Measurements from ENCODE around the gene DGCR8.

DGCR8 gene

DNA sequence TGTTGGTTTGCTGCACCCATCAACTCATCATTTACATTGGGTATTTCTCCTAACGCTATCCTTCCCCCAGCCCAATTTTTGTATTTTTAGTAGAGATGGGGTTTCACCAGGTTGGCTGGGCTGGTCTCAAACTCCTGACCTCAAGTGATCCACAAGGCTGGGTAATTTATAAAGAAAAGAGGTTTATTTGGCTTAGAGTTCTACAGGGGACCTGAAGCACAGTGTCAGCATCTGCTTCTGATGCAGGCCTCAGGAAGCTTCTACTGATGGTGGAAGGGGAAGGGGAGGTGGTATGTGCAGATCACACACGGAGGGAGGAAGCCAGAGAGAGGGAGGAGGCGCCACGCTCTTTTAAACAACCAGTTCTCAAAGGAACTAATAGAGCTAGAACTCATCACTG is 33.3 kb upstream of the DGCR8 start:
- peaks cover 34 to 68% (median 67%) of the 10 kb centered on the region in 3 donors for H3K36me3 ChIP-seq
- H3K27ac ChIP-seq = no peak overlapping the region
- TF ChIP-seq, protein P1, sequence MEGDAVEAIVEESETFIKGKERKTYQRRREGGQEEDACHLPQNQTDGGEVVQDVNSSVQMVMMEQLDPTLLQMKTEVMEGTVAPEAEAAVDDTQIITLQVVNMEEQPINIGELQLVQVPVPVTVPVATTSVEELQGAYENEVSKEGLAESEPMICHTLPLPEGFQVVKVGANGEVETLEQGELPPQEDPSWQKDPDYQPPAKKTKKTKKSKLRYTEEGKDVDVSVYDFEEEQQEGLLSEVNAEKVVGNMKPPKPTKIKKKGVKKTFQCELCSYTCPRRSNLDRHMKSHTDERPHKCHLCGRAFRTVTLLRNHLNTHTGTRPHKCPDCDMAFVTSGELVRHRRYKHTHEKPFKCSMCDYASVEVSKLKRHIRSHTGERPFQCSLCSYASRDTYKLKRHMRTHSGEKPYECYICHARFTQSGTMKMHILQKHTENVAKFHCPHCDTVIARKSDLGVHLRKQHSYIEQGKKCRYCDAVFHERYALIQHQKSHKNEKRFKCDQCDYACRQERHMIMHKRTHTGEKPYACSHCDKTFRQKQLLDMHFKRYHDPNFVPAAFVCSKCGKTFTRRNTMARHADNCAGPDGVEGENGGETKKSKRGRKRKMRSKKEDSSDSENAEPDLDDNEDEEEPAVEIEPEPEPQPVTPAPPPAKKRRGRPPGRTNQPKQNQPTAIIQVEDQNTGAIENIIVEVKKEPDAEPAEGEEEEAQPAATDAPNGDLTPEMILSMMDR (IDR thresholded peaks at IDR 0.05) = no peak
- no peak for DNase-seq
- intact Hi-C loops (cut with DNase I; ENCODE audit: low total_unique reads) = no loop called here
- no peaks in the 10 kb centered on the region for H3K9me3 ChIP-seq
- H3K4me3 ChIP-seq = no peak overlapping the region
- H3K4me1 ChIP-seq = no peaks in the 10 kb centered on the region
- H3K27me3 ChIP-seq = no peaks in the 10 kb centered on the region

DNA sequence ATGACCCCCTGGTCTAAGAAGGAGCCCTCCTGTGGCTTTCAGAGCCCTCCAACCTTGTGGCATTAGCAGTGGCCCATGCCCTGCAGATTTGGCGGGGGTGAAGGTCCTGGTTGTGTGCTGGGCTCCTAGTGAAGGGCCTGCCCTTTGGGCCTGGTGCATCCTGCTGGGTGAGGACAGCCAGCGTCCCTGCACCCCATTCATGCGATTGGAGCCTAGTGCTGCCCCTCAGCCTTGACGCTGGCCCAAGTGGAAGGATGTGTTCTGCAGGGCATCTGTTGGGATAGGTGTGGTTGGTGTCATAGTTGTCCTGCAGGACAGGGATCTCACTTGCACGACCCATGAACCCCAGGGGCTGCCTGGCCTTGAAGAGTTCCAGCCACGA is 28.1 kb upstream of the DGCR8 start:
- TF ChIP-seq, protein P1 (IDR thresholded peaks at IDR 0.05) = no peak
- intact Hi-C loops (cut with DNase I; ENCODE audit: low total_unique reads) = no loop called here
- H3K9me3 ChIP-seq = no peaks in the 10 kb centered on the region
- H3K27ac ChIP-seq = no peak overlapping the region
- no peak for DNase-seq
- H3K4me3 ChIP-seq = no peak overlapping the region
- H3K4me1 ChIP-seq = no peaks in the 10 kb centered on the region
- no peaks in the 10 kb centered on the region for H3K27me3 ChIP-seq
- peaks cover 42 to 85% (median 70%) of the 10 kb centered on the region in 3 donors for H3K36me3 ChIP-seq

DNA sequence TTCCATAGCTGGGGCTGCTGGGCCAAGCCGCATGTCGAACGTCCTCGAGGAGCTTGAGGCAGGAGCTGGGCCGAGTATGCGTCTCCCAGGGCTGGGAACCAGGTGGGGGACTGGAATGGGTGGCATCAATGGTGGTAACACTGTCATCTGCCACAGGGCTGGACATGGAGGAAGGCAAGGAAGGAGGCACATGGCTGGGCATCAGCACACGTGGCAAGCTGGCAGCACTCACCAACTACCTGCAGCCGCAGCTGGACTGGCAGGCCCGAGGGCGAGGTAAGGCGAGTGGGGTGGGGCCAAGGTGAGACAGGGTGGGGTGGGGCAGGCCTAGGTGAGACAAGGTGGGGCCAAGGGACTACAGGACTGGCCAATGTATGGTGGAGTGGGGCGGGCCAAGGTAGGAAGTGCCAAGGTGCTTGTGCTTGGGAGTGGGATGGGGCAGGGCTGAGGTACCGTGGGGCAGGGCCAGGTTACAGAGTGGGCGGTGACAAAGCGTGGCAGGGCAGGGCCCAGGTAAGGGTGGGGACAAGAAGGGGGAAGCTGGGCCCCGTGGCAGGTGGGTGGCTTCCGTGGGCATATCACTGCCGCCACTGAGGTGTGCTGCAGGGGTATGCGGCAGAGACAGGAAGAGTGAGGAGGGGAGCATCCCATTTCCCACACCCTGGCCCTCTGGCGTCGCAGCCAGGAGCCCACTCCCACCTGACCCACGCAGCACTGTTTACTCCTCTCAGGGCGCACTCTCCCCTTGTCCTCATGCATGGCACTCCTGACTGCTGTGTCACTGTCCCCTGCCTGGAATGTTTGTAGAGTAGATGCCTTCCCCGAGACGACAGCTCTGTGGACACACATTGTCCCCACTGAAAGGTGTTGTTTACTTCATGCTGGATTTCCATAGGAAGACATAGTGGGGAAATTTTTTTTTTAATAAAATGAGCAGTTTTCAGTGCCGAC is 27.5 kb upstream of the DGCR8 start:
- no peaks in the 10 kb centered on the region for H3K27me3 ChIP-seq
- TF ChIP-seq, protein P1 (IDR thresholded peaks at IDR 0.05) = no peak
- H3K36me3 ChIP-seq = peaks cover 48 to 85% (median 71%) of the 10 kb centered on the region in 3 donors
- H3K9me3 ChIP-seq = no peaks in the 10 kb centered on the region
- intact Hi-C loops (cut with DNase I; ENCODE audit: low total_unique reads) = no loop called here
- no peaks in the 10 kb centered on the region for H3K4me1 ChIP-seq
- no peak overlapping the region for H3K4me3 ChIP-seq
- H3K27ac ChIP-seq = no peak overlapping the region
- no peak for DNase-seq

DNA sequence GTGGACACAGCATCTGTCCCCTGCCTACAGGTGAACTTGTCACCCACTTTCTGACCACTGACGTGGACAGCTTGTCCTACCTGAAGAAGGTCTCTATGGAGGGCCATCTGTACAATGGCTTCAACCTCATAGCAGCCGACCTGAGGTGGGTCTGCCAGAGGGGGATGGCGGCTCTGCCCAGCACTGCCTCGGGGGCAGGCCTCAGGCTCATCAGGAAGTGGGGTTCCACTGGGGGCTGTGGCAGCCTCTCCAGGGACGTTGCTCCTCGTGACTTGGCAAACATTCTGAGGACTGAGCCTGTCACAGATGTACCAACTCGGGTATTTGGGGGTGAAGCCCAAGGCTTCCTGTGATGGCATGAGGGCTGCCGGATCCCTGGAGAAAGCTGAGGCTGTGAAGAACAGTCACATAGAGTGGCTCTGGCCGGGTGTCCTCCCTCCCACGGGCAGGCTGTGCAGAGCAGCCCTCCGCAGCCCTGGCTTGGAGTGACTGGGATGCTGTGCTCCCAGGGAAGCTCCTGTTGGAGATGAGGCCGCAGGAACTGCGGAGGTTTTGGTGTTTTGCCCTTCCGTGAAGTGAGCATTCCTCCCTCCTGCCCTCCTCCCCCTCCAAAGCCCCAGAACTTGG is 26.5 kb upstream of the DGCR8 start:
- Histone ChIP-seq H3K27ac (no peak overlapping the region), H3K4me3 (no peak overlapping the region), H3K4me1 (no peaks in the 10 kb centered on the region), H3K27me3 (no peaks in the 10 kb centered on the region), H3K36me3 (peaks cover 44 to 78% (median 71%) of the 10 kb centered on the region in 3 donors), H3K9me3 (no peaks in the 10 kb centered on the region)
- TF ChIP-seq, protein P1 (IDR thresholded peaks at IDR 0.05) = no peak
- DNase-seq = no peak
- intact Hi-C loops (cut with DNase I; ENCODE audit: low total_unique reads) = no loop called here

DNA sequence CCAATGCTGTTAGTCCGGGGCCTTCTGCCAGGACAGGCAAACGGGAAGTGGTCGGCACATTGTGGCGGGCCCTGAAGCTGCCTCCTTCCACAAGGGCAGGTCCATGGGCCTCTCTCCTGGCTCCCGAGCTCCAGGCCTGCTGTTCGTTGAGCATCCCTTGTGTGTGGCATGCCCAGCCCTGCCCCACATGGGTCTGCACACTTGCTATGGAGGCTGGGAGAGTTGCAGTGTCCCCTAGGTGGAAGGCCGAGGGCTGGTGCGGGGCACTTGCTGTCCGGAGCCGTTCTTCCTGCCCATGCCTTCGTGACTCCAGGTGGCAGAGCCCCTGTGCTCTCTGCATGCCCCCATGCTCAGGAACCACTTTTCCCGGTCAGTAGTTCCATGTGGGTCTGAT is 26.0 kb upstream of the DGCR8 start:
- Histone ChIP-seq H3K27me3 (no peaks in the 10 kb centered on the region), H3K27ac (no peak overlapping the region), H3K4me1 (no peaks in the 10 kb centered on the region), H3K4me3 (no peak overlapping the region), H3K36me3 (peaks cover 41 to 73% (median 71%) of the 10 kb centered on the region in 3 donors), H3K9me3 (no peaks in the 10 kb centered on the region)
- DNase-seq = no peak
- TF ChIP-seq, protein P1 (IDR thresholded peaks at IDR 0.05) = no peak
- intact Hi-C loops (cut with DNase I; ENCODE audit: low total_unique reads) = no loop called here

Measured in tibial artery (tissue), 4 donors.